CD4-positive, alpha-beta memory T cell (primary cell): ENCODE measurements around the gene MAMDC2. TPM values are rescaled to one million over a fixed set of nuclear protein-coding genes. Genes with fewer than 3 reads are reported as not detected.

Experiments used
- CTCF ChIA-PET: fragments of 350-600 bp; sonication (Branson Sonifier 250); formaldehyde crosslinking; loops from one replicate; lab custom pipeline; 2021; ENCODE audit warnings: inconsistent platforms; ENCODE audit not compliant: partially characterized antibody; lab: Charles Lee
- POLR2A ChIA-PET: fragments of 350-600 bp; sonication (Branson Sonifier 250); formaldehyde crosslinking; loops from one replicate; lab custom pipeline; 2021; ENCODE audit not compliant: partially characterized antibody; lab: Charles Lee
- DNase-seq, 5 donors: peaks; one replicate each; pipeline versions ENCODE4 v3.0.0 to v3.0.0-alpha.2; 2020 to 2022; ENCODE audit warnings: mixed read lengths in 1 of 5
- H3K27ac ChIP-seq: one replicate; pipeline ENCODE4 v1.7.0; 2013; ENCODE audit warnings: low read depth, low read length
- H3K27me3 ChIP-seq: 2 replicates; pipeline ENCODE4 v1.7.0; 2013; ENCODE audit warnings: mild to moderate bottlenecking, low read length, moderate library complexity; ENCODE audit not compliant: insufficient read depth
- H3K36me3 ChIP-seq: 2 replicates; pipeline ENCODE4 v1.7.0; 2013; ENCODE audit warnings: mild to moderate bottlenecking, low read length, moderate library complexity; ENCODE audit not compliant: insufficient read depth
- H3K4me1 ChIP-seq: 2 replicates; pipeline ENCODE4 v1.7.0; 2013; ENCODE audit warnings: mild to moderate bottlenecking, low read length, moderate library complexity; ENCODE audit not compliant: insufficient read depth
- H3K4me3 ChIP-seq, 2 donors: one replicate each; pipeline ENCODE4 v1.7.0; 2013; ENCODE audit warnings: low read length in 2 of 2, mild to moderate bottlenecking in 1 of 2
- H3K9me3 ChIP-seq, 2 donors: one replicate each; pipeline ENCODE4 v1.7.0; 2013; ENCODE audit warnings: low read length in 2 of 2, control low read depth in 1 of 2; ENCODE audit not compliant: control insufficient read depth in 1 of 2
- H3K27ac Mint-ChIP-seq, 7 donors: one replicate each; pipeline ENCODE4 v1.8.0; 2020 to 2021; ENCODE audit warnings: mixed read lengths in 7 of 7, mild to moderate bottlenecking in 6 of 7, inconsistent platforms in 3 of 7, moderate library complexity in 3 of 7
- H3K27me3 Mint-ChIP-seq, 2 donors: one replicate each; pipeline ENCODE4 v1.8.0; 2020 to 2021; ENCODE audit warnings: mixed read lengths in 2 of 2
- H3K36me3 Mint-ChIP-seq, 2 donors: one replicate each; pipeline ENCODE4 v1.8.0; 2020 to 2021; ENCODE audit warnings: mixed read lengths in 2 of 2, inconsistent platforms in 1 of 2, mild to moderate bottlenecking in 1 of 2
- H3K4me1 Mint-ChIP-seq, 4 donors: one replicate each; pipeline ENCODE4 v1.8.0; 2020 to 2021; ENCODE audit warnings: mixed read lengths in 4 of 4, mild to moderate bottlenecking in 1 of 4
- H3K4me3 Mint-ChIP-seq, 8 donors: one replicate each; pipeline ENCODE4 v1.8.0; 2020 to 2021; ENCODE audit warnings: mixed read lengths in 8 of 8, mild to moderate bottlenecking in 7 of 8, moderate library complexity in 6 of 8, inconsistent platforms in 3 of 8
- H3K9me3 Mint-ChIP-seq, 8 donors: one replicate each; pipeline ENCODE4 v1.8.0; 2020 to 2021; ENCODE audit warnings: mixed read lengths in 8 of 8, mild to moderate bottlenecking in 5 of 8, inconsistent platforms in 3 of 8, moderate library complexity in 1 of 8
- intact Hi-C: fragments of 100-400 bp; cut with micrococcal nuclease; formaldehyde crosslinking; loops from one replicate; pipeline ENCODE4 v1.15.1; 2023
- polyA plus RNA-seq, 2 donors: library from polyadenylated mRNA; unstranded; fragments of 300-500 nt; fragmentation: Illumina TruSeq; gene quantifications; one replicate each; pipeline ENCODE4 v1.2.3, GENCODE V29; 2021
- total RNA-seq, 2 experiments: library from RNA; stranded (reverse); gene quantifications; one replicate each; pipeline ENCODE4 v1.2.3, GENCODE V29; 2021

MAMDC2 gene
- total and polyA plus RNA-seq, 4 experiments from 2014 or later = not detected

DNA sequence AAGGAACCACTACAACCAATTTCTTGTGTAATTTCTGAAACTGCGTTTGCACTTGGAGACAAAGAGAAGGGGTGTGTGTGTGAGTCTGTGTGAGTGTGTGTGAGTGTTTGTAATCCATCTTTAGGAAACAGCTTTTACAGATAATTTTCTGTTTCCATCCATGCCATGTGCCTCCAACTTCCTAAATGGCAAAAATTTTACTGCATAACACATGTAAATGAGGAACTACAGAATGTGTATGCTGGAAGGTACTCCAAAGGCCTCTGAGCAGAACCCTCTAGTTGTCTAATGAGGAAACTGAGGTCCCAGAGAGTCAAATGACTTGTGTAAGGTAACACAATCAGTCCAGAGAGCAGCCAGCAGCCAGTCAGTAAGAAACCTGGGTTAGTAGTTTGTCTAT lies 20.8 kb downstream of the MAMDC2 start:
- no peak overlapping the region for H3K27ac ChIP-seq
- intact Hi-C loops = no loop called here
- H3K27ac Mint-ChIP-seq = no peak overlapping the region

GRCh38 chr9:70065572-70065971 lies 21.9 kb downstream of the MAMDC2 start:
- no peak for DNase-seq
- Mint-ChIP-seq H3K27ac (no peak overlapping the region), H3K9me3 (peaks cover 0 to 4% (median 0%) of the 10 kb centered on the region in 8 donors), H3K4me3 (no peak overlapping the region), H3K27me3 (peaks cover 6 to 10% of the 10 kb centered on the region in 2 donors), H3K4me1 (no peaks in the 10 kb centered on the region), H3K36me3 (no peaks in the 10 kb centered on the region)
- intact Hi-C loops = no loop called here
- ChIA-PET POLR2A (no interaction called here), CTCF (no interaction called here)
- Histone ChIP-seq H3K27me3 (no peaks in the 10 kb centered on the region), H3K27ac (no peak overlapping the region), H3K9me3 (no peaks in the 10 kb centered on the region), H3K4me3 (no peak overlapping the region), H3K4me1 (no peaks in the 10 kb centered on the region), H3K36me3 (no peaks in the 10 kb centered on the region)

More for the DNA sequence above, 20.8 kb downstream of the MAMDC2 start:
- H3K36me3 Mint-ChIP-seq = no peaks in the 10 kb centered on the region
- Histone ChIP-seq H3K4me1 (no peaks in the 10 kb centered on the region), H3K9me3 (no peaks in the 10 kb centered on the region), H3K4me3 (no peak overlapping the region), H3K36me3 (no peaks in the 10 kb centered on the region), H3K27me3 (no peaks in the 10 kb centered on the region)
- DNase-seq = no peak
- POLR2A ChIA-PET = no interaction called here
- CTCF ChIA-PET = no interaction called here
- peaks cover 0 to 4% (median 0%) of the 10 kb centered on the region in 8 donors for H3K9me3 Mint-ChIP-seq
- peaks cover 6 to 10% of the 10 kb centered on the region in 2 donors for H3K27me3 Mint-ChIP-seq
- no peak overlapping the region for H3K4me3 Mint-ChIP-seq
- no peaks in the 10 kb centered on the region for H3K4me1 Mint-ChIP-seq

- Histone ChIP-seq H3K27me3 (no peaks in the 10 kb centered on the region), H3K27ac (no peak overlapping the region), H3K4me1 (no peaks in the 10 kb centered on the region), H3K9me3 (no peaks in the 10 kb centered on the region), H3K36me3 (no peaks in the 10 kb centered on the region), H3K4me3 (no peak overlapping the region)
- no peak overlapping the region for H3K27ac Mint-ChIP-seq
- H3K27me3 Mint-ChIP-seq = peaks cover 6 to 10% of the 10 kb centered on the region in 2 donors
- H3K4me1 Mint-ChIP-seq = no peaks in the 10 kb centered on the region
- H3K9me3 Mint-ChIP-seq = peaks cover 0 to 4% (median 0%) of the 10 kb centered on the region in 8 donors
- no peak overlapping the region for H3K4me3 Mint-ChIP-seq
- ChIA-PET CTCF (interaction anchor here (1.0 kb wide), 1 partner anchor 18 kb away, joined by 3 read pairs; no protein-coding TSS in a partner anchor), POLR2A (no interaction called here)
- intact Hi-C loops = no loop called here
- H3K36me3 Mint-ChIP-seq = no peaks in the 10 kb centered on the region
- DNase-seq = no peak
These were observed 22.8 kb downstream of the MAMDC2 start for GRCh38 chr9:70066418-70066817.

DNA sequence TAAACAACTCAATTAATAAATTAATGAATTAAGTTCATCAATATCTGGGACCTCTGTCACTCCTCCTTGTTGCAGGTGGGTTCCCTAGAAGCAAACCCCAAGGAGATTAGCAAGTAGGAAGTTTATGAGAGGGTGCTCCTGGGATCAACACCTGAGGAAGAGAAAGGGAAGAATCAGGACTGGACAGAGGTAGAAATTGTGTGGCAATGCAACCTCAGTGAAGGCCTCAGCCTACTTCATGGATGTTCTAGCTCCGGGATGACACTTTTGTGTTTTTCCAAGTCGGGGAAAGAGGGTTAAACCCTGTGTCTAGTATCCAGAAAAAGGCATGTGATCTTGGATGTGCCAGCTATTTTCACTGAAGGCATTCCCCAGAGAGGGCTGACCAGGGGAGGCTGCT lies 23.2 kb downstream of the MAMDC2 start:
- Histone ChIP-seq H3K27ac (no peak overlapping the region), H3K4me1 (no peaks in the 10 kb centered on the region), H3K27me3 (no peaks in the 10 kb centered on the region), H3K36me3 (no peaks in the 10 kb centered on the region), H3K9me3 (no peaks in the 10 kb centered on the region), H3K4me3 (no peak overlapping the region)
- ChIA-PET CTCF (interaction anchor here (0.8 to 1.0 kb wide), 2 partner anchors 17 to 45 kb away, joined by 3 read pairs; no protein-coding TSS in a partner anchor), POLR2A (no interaction called here)
- DNase-seq = no peak
- Mint-ChIP-seq H3K36me3 (no peaks in the 10 kb centered on the region), H3K4me3 (no peak overlapping the region), H3K4me1 (no peaks in the 10 kb centered on the region), H3K27ac (no peak overlapping the region), H3K9me3 (peaks cover 0 to 4% (median 0%) of the 10 kb centered on the region in 8 donors), H3K27me3 (peaks cover 6 to 10% of the 10 kb centered on the region in 2 donors)
- intact Hi-C loops = no loop called here

DNA sequence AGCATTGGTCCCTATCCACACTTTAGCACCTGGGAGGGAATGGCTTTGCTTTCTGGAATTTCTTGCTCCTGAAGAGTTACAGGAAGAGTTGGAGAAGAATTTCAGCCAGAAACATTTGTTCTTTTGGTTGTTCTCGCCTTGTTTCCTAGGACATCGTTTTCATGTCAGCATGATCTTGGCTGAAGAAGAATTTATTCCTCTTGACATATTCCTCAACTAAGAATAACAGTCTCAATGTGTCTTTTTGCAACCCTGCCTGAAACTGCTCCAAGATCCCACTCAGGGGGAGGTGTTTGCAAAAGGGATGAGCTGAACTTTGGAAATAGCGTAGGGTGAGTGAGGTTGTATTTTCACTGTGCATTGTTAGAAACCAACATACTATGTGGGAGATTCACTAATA lies 26.1 kb downstream of the MAMDC2 start:
- H3K36me3 Mint-ChIP-seq = no peaks in the 10 kb centered on the region

GRCh38 chr9:70073193-70073592 lies 29.5 kb downstream of the MAMDC2 start:
- peaks cover 2% of the 10 kb centered on the region in 2 donors for H3K27me3 Mint-ChIP-seq
- no peaks in the 10 kb centered on the region for H3K9me3 ChIP-seq
- H3K4me3 Mint-ChIP-seq = no peak overlapping the region
- peaks cover 0 to 2% (median 0%) of the 10 kb centered on the region in 8 donors for H3K9me3 Mint-ChIP-seq
- H3K4me1 Mint-ChIP-seq = peaks cover 0 to 1% (median 0%) of the 10 kb centered on the region in 4 donors
- H3K36me3 ChIP-seq = no peaks in the 10 kb centered on the region
- H3K27ac ChIP-seq = no peak overlapping the region
- H3K27ac Mint-ChIP-seq = no peak overlapping the region
- intact Hi-C loops = no loop called here
- POLR2A ChIA-PET = no interaction called here
- CTCF ChIA-PET = no interaction called here
- no peak for DNase-seq
- no peak overlapping the region for H3K4me3 ChIP-seq
- H3K27me3 ChIP-seq = no peaks in the 10 kb centered on the region
- H3K4me1 ChIP-seq = no peaks in the 10 kb centered on the region
- no peaks in the 10 kb centered on the region for H3K36me3 Mint-ChIP-seq

More for the DNA sequence above, 26.1 kb downstream of the MAMDC2 start:
- peaks cover 0 to under 1% (median 0%) of the 10 kb centered on the region in 4 donors for H3K4me1 Mint-ChIP-seq
- no peak overlapping the region for H3K27ac Mint-ChIP-seq
- Histone ChIP-seq H3K9me3 (no peaks in the 10 kb centered on the region), H3K27ac (no peak overlapping the region), H3K27me3 (no peaks in the 10 kb centered on the region), H3K4me3 (no peak overlapping the region), H3K36me3 (no peaks in the 10 kb centered on the region), H3K4me1 (no peaks in the 10 kb centered on the region)
- no peak overlapping the region for H3K4me3 Mint-ChIP-seq
- CTCF ChIA-PET = no interaction called here
- peaks cover 6 to 10% of the 10 kb centered on the region in 2 donors for H3K27me3 Mint-ChIP-seq
- peaks cover 0 to 4% (median 0%) of the 10 kb centered on the region in 8 donors for H3K9me3 Mint-ChIP-seq
- POLR2A ChIA-PET = no interaction called here
- intact Hi-C loops = no loop called here
- DNase-seq = no peak

DNA sequence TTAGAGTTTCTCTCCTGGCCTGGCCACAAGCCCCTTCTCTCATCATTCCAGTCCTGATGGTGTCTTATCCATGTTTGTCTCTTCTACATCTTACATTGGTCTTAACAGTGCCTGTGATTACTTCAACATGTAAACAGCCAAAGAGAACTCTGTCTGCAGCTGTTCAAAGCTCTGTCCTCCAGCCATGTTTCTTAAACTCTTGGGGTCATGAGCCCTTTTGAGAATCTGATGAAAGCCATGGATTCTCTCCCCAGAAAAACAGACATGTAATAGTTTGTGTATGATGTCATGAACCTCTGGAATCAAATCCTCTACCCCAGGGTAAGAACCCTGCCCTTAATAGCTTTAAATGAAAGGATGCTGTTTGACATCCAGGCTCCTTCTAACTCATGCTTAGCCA lies 30.1 kb downstream of the MAMDC2 start:
- Mint-ChIP-seq H3K27me3 (peaks cover 2% of the 10 kb centered on the region in 2 donors), H3K9me3 (peaks cover 0 to 2% (median 0%) of the 10 kb centered on the region in 8 donors), H3K4me1 (peaks cover 0 to 1% (median 0%) of the 10 kb centered on the region in 4 donors), H3K27ac (no peak overlapping the region), H3K36me3 (no peaks in the 10 kb centered on the region), H3K4me3 (no peak overlapping the region)
- intact Hi-C loops = no loop called here
- Histone ChIP-seq H3K36me3 (no peaks in the 10 kb centered on the region), H3K4me3 (no peak overlapping the region), H3K27ac (no peak overlapping the region), H3K27me3 (no peaks in the 10 kb centered on the region), H3K9me3 (no peaks in the 10 kb centered on the region), H3K4me1 (no peaks in the 10 kb centered on the region)
- POLR2A ChIA-PET = no interaction called here
- no peak for DNase-seq
- CTCF ChIA-PET = no interaction called here
